Breast epithelium (tissue), 4 donors: ENCODE measurements around the gene CMTM8. TPM values are rescaled to one million over a fixed set of nuclear protein-coding genes. Genes with fewer than 3 reads are reported as not detected.

ENCODE experiments used
- DNase-seq, 2 donors: peaks; one replicate each; pipeline ENCODE4 v3.0.0-alpha.2; 2019; ENCODE audit warnings: low spot score in 2 of 2
- H3K27ac ChIP-seq, 2 donors: fragments of 200-600 bp; sonication (generic) in 1 of 2; one replicate each; pipeline ENCODE4 v1.5.1; 2016 to 2019; ENCODE audit warnings: mild to moderate bottlenecking in 1 of 2
- H3K27me3 ChIP-seq, 2 donors: fragments of 200-600 bp; sonication (generic) in 1 of 2; one replicate each; pipeline versions ENCODE4 v1.5.1 to v1.6.0; 2017 to 2019; ENCODE audit warnings: control low read depth in 1 of 2, mild to moderate bottlenecking in 1 of 2
- H3K36me3 ChIP-seq: fragments of 200-600 bp; one replicate; pipeline ENCODE4 v1.5.1; 2019
- H3K4me1 ChIP-seq, 2 donors: fragments of 200-600 bp; sonication (generic); one replicate each; pipeline ENCODE4 v1.5.1; 2016 to 2019; ENCODE audit warnings: control low read depth in 1 of 2
- H3K4me3 ChIP-seq, 3 donors: fragments of 200-600 bp; sonication (generic); 1 replicate in 2 of 3; 2 replicates in 1 of 3; pipeline ENCODE4 v1.5.1; 2016 to 2019; ENCODE audit warnings: mild to moderate bottlenecking in 3 of 3, moderate library complexity in 2 of 3
- H3K9me3 ChIP-seq, 2 donors: fragments of 200-600 bp; sonication (generic) in 1 of 2; one replicate each; pipeline ENCODE4 v1.5.1; 2016 to 2019; ENCODE audit warnings: control low read depth in 1 of 2
- CTCF ChIP-seq, 3 donors: fragments of 450-650 bp; IDR thresholded peaks; one replicate each; pipeline ENCODE4 v1.5.1; 2016 to 2017; ENCODE audit warnings: antibody characterized with exemption in 3 of 3, mild to moderate bottlenecking in 3 of 3, moderate library complexity in 3 of 3
- POLR2A ChIP-seq: fragments of 450-650 bp; IDR thresholded peaks from one replicate; pipeline ENCODE4 v1.6.1; 2016; ENCODE audit warnings: antibody characterized with exemption, mild to moderate bottlenecking, moderate library complexity
- POLR2AphosphoS5 ChIP-seq, 3 donors: sonication (generic); formaldehyde crosslinking; IDR thresholded peaks; one replicate each; pipeline ENCODE4 v1.6.1; 2017; ENCODE audit warnings: antibody characterized with exemption in 3 of 3
- intact Hi-C: fragments of 100-400 bp; cut with DNase I; formaldehyde crosslinking; loops from one replicate; pipeline ENCODE4 v1.15.1; 2023; ENCODE audit warnings: low total_unique reads
- total RNA-seq, 3 donors: library from RNA; depleted of rRNA; stranded (reverse); fragments of >200 nt; gene quantifications; one replicate each; pipeline ENCODE4 v1.1.0, GENCODE V29; 2016

The CMTM8 gene
- total RNA-seq, 3 donors from 2014 or later = 4.2 to 24.7 (median 19.3) TPM

GRCh38 chr3:32336113-32336498 lies 97.6 kb downstream of the CMTM8 start:
- intact Hi-C loops = no loop called here
- Histone ChIP-seq H3K27me3 (no peaks in the 10 kb centered on the region), H3K36me3 (no peaks in the 10 kb centered on the region), H3K9me3 (no peaks in the 10 kb centered on the region), H3K4me3 (no peak overlapping the region), H3K27ac (no peak overlapping the region), H3K4me1 (no peaks in the 10 kb centered on the region)
- no peak for DNase-seq
- TF ChIP-seq POLR2AphosphoS5 (IDR thresholded peaks at IDR 0.05) = no peak
- no peak for TF ChIP-seq CTCF (IDR thresholded peaks at IDR 0.05)
- TF ChIP-seq POLR2A = no peak

- Histone ChIP-seq H3K36me3 (no peaks in the 10 kb centered on the region), H3K27me3 (no peaks in the 10 kb centered on the region), H3K4me3 (no peak overlapping the region), H3K9me3 (no peaks in the 10 kb centered on the region), H3K27ac (no peak overlapping the region), H3K4me1 (no peaks in the 10 kb centered on the region)
- TF ChIP-seq POLR2A (no peak), CTCF (IDR thresholded peaks at IDR 0.05) (no peak), POLR2AphosphoS5 (IDR thresholded peaks at IDR 0.05) (no peak)
- no peak for DNase-seq
- intact Hi-C loops = no loop called here
Observed at GRCh38 chr3:32337505-32337904, 99.0 kb downstream of the CMTM8 start.

- H3K36me3 ChIP-seq = no peaks in the 10 kb centered on the region
- intact Hi-C loops = no loop called here
- H3K27me3 ChIP-seq = no peaks in the 10 kb centered on the region
- no peaks in the 10 kb centered on the region for H3K4me1 ChIP-seq
- no peak overlapping the region for H3K4me3 ChIP-seq
- no peak overlapping the region for H3K27ac ChIP-seq
- DNase-seq = no peak
- TF ChIP-seq POLR2AphosphoS5 (IDR thresholded peaks at IDR 0.05) = no peak
- TF ChIP-seq CTCF (IDR thresholded peaks at IDR 0.05) = peak in 2 of 3 donors; percentile 28 to 58
- no peak for TF ChIP-seq POLR2A
- H3K9me3 ChIP-seq = no peaks in the 10 kb centered on the region
Observed at GRCh38 chr3:32340039-32340438, 101.6 kb downstream of the CMTM8 start.

- TF ChIP-seq CTCF (IDR thresholded peaks at IDR 0.05) = no peak
- no peak for TF ChIP-seq POLR2A
- TF ChIP-seq POLR2AphosphoS5 (IDR thresholded peaks at IDR 0.05) = no peak
- Histone ChIP-seq H3K27me3 (no peaks in the 10 kb centered on the region), H3K27ac (no peak overlapping the region), H3K4me1 (no peaks in the 10 kb centered on the region), H3K9me3 (no peaks in the 10 kb centered on the region), H3K36me3 (no peaks in the 10 kb centered on the region), H3K4me3 (no peak overlapping the region)
- DNase-seq = no peak
- intact Hi-C loops = no loop called here
Observed at GRCh38 chr3:32340611-32341365, 102.3 kb downstream of the CMTM8 start.

GRCh38 chr3:32347343-32348125 lies 109.1 kb downstream of the CMTM8 start:
- Histone ChIP-seq H3K27ac (no peak overlapping the region), H3K36me3 (no peaks in the 10 kb centered on the region), H3K9me3 (no peaks in the 10 kb centered on the region), H3K27me3 (no peaks in the 10 kb centered on the region), H3K4me1 (no peaks in the 10 kb centered on the region), H3K4me3 (no peak overlapping the region)
- DNase-seq = no peak
- TF ChIP-seq POLR2AphosphoS5 (IDR thresholded peaks at IDR 0.05) (no peak), POLR2A (no peak), CTCF (IDR thresholded peaks at IDR 0.05) (no peak)
- intact Hi-C loops = no loop called here
